Fibroblast of mammary gland (primary cell): Measurements from ENCODE around the gene CXCR1.
A peak's percentile ranks its signal among the peaks of the same experiment; 100 is the strongest.

Source experiments
- DNase-seq: peaks from one replicate; pipeline ENCODE4 v3.0.0-alpha.2; 2010; ENCODE audit warnings: low read depth
- H3K4me3 ChIP-seq: 2 replicates; pipeline ENCODE4 v1.5.1; 2011; ENCODE audit warnings: low read depth, mild to moderate bottlenecking, low read length, moderate library complexity; ENCODE audit not compliant: control insufficient read depth
- TF ChIP-seq, protein P1 (sequence below): conservative IDR thresholded peaks from 2 replicates; pipeline ENCODE4 v1.5.1; 2011; ENCODE audit warnings: low read depth, low read length, inconsistent platforms; ENCODE audit not compliant: control insufficient read depth, insufficient read depth

CXCR1 gene

DNA sequence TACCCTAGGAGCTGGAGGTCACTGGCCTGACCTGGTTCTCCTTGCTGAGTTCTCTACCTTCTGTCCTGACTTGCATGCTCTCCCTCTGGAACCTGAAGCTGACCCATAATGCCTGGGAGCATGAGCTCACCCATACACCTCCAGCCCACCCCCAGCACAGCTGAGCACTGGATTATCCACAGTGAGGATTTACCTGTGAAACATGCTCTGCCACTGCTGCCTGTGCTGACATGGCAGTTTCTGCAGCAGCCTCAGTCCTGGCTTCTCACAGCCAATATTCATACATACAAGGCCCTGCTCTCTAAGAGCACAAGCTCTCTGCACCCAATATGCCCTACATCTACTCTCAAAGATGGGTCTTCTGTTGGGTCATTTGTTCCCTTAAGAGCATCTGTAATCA lies 35.9 kb downstream of the CXCR1 start:
- no peak overlapping the region for H3K4me3 ChIP-seq
- DNase-seq = no peak
- TF ChIP-seq, protein P1, sequence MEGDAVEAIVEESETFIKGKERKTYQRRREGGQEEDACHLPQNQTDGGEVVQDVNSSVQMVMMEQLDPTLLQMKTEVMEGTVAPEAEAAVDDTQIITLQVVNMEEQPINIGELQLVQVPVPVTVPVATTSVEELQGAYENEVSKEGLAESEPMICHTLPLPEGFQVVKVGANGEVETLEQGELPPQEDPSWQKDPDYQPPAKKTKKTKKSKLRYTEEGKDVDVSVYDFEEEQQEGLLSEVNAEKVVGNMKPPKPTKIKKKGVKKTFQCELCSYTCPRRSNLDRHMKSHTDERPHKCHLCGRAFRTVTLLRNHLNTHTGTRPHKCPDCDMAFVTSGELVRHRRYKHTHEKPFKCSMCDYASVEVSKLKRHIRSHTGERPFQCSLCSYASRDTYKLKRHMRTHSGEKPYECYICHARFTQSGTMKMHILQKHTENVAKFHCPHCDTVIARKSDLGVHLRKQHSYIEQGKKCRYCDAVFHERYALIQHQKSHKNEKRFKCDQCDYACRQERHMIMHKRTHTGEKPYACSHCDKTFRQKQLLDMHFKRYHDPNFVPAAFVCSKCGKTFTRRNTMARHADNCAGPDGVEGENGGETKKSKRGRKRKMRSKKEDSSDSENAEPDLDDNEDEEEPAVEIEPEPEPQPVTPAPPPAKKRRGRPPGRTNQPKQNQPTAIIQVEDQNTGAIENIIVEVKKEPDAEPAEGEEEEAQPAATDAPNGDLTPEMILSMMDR = no peak

DNA sequence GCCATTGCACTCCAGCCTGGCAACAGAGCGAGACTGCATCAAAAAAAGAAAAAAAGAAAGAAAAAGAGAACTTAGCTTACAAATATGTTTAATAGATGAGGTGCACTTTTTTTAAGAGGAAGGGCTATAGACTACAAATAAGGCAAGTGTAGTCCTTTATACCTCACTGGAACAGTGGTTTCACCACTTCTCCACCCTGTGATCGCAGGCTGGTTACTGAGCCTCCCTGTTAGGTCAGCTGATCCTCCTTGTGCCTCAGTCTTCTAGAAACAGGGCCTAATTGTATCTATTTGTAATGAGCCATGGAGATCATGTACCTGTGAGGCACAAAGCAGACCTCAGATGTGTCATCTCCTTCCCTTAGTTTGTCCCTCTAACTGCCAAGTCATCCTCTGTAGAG lies 36.4 kb downstream of the CXCR1 start:
- TF ChIP-seq, protein P1 = no peak
- H3K4me3 ChIP-seq = no peak overlapping the region
- no peak for DNase-seq

DNA sequence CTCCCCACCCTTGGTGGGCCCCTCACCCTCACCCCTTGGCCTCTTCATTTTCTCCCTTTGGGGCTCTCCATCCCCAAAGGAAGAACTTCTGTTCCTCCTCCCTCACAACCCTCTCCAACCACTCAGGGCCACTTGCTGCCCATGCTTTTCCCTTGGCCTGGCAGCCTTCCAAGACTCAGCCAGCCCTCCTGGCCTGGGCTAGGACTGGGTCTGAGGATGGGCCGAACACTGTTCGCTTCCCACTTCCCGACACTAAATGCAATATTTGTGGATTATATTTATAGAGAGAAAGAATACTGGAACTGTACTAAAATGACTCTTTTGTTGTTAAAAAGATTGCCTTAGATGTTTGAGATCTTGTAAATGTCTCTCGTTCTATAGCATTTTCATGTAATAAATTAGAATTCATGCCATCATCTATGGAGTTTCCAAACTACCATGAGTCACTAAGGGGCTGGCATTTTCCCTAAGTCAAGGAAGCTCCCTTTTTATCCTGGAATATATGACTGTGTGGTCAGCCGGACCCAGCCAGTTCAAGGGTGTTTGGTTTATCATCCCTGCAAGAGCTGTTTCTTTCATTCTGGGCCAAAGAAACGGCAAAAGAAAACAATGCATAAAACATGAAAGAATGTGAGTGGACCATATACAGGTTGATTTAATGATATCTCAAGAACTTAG lies 37.2 kb downstream of the CXCR1 start:
- TF ChIP-seq, protein P1 = no peak
- no peak overlapping the region for H3K4me3 ChIP-seq
- peak; percentile 23 for DNase-seq

DNA sequence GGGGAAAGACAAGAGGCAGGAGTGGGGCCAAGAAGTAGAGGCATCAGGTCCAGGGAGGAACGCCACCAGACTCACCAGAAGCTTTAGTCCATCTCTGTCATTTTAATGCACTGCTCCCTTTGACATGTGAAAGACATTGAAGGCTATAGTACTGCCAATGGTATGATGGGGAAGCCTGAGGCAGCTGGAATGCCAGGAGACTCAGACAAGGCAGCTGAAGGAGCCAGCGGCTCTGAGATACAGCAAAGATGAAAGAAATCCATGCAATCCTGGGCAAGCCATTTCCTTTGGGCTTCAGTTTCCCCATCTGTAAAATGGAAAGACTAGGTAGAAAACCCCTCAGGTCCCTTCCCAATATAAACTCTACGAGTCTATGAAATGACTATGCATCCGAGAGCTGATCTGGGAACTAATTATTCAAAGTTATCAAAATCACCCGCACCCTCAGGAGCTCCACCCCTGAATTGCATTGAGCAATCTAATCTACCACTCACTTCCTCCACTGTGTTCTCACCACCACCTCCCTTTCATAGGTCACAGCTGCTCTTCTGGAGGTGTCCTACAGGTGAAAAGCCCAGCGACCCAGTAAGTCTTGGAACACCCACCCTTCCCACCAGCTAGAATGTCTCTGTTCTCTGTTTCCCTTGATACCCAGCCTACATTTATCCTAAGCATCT lies 37.8 kb downstream of the CXCR1 start:
- TF ChIP-seq, protein P1 = no peak
- no peak overlapping the region for H3K4me3 ChIP-seq
- DNase-seq = no peak

DNA sequence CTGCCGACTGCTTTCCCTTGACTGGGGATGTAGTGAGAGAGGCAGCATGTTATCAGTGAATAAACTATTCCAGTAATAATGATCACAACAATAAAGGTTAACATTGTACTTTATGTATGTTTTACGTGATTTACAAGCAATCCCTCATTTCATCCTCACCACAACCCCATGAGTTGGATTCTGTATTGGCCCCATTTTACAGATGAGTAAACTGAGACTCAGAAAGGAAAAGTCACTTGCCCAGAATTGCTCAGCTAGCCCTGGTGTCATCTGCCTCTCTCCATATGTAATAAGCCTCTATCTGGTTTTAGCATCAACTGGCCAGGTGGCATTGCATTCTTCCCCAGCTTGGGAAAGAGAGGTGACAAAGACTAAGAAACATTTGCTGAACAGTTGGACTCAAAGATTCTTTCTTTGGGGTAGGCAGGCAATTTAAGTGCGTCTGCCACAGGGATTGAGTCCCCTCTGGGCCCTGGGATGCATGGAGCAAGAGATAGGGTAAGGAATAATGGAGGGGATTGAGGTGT lies 38.8 kb downstream of the CXCR1 start:
- H3K4me3 ChIP-seq = no peak overlapping the region
- TF ChIP-seq, protein P1 = no peak
- DNase-seq = no peak

DNA sequence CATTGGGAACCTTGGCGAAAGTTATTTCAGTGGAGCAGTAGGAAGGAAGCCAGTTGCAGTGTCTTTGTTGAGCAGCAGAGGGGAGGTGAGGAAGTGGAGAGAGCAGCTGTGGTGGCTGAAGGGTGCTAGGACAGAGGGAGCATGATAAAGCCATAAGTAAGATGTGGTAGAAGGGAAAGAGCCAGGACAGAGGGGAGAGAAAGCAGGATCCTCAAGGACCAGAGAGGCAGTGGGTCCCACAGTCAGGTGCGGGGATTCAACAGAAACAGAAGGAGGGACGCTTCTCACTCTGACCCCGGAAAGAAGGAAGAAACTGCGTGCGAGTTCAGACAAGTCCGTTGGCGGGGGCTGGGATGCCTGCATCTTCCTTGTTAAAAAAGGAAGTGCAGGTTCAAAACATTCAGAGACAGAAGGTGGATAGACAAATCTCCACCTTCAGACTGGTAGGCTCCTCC lies 41.1 kb downstream of the CXCR1 start, which contains the start of gene CXCR2:
TSS of gene CXCR2 (plus strand) at position 403 of the 455 bp plus-strand sequence. CDS start 8,774 bp downstream, outside the sequence.
- no peak within 1 kb of the TSS for H3K4me3 ChIP-seq
- no peak for DNase-seq
- TF ChIP-seq, protein P1 = no peak
